HCT116 (cell line): ENCODE data around the gene KCND3. TPM values are rescaled to one million over a fixed set of nuclear protein-coding genes. Genes with fewer than 3 reads are reported as not detected.
A peak's percentile ranks its signal among the peaks of the same experiment; 100 is the strongest.

Experiments used
- ATAC-seq: fragments of 200-7000 bp; cut with Tn5 transposase; 2 replicates; pipeline ENCODE4 v1.9.1; 2020; ENCODE audit warnings: mild to moderate bottlenecking, moderate library complexity
- BruUV-seq: library from RNA; stranded (reverse); fragments of 400-500 nt; replicated peaks from 2 replicates; lab custom pipeline; 2021; lab: Mats Ljungman, UMichigan
- CTCF ChIA-PET: fragments of 300-600 bp; sonication (Branson Sonifier 250); formaldehyde crosslinking; loops from one replicate; lab custom pipeline; 2021; ENCODE audit warnings: antibody characterized with exemption; lab: Charles Lee
- POLR2A ChIA-PET: fragments of 300-600, 350-600 bp; sonication (Branson Sonifier 250); formaldehyde crosslinking; loops from one replicate; lab custom pipeline; 2021; ENCODE audit warnings: antibody characterized with exemption; lab: Charles Lee
- RAD21 ChIA-PET, 2 experiments: fragments of 300-600 bp; sonication (Branson Sonifier 250); formaldehyde crosslinking; loops; one replicate each; lab custom pipeline; 2023; ENCODE audit warnings: low total read pairs in 2 of 2; ENCODE audit not compliant: uncharacterized antibody in 2 of 2, unreplicated experiment in 2 of 2, low non-redundant PET in 1 of 2; lab: Charles Lee
- DNase-seq: peaks from one replicate; pipeline ENCODE4 v3.0.0-alpha.2; 2010; ENCODE audit warnings: low read depth, low spot score
- H2AFZ ChIP-seq: fragments of 200-600 bp; shearing (Covaris generic), sonication (generic); 2 replicates; pipeline ENCODE4 v1.6.1; 2017; ENCODE audit warnings: low read depth, mixed run types, mixed read lengths, antibody characterized with exemption, low read length; ENCODE audit not compliant: poor library complexity, severe bottlenecking
- H3K27ac ChIP-seq: 2 replicates; pipeline ENCODE4 v1.5.1; 2012; ENCODE audit warnings: low read depth, low read length
- H3K27me3 ChIP-seq: fragments of 200-600 bp; sonication (generic); 2 replicates; pipeline ENCODE4 v1.6.1; 2016; ENCODE audit warnings: mixed run types, low read length, mixed read lengths; ENCODE audit not compliant: insufficient read depth
- H3K36me3 ChIP-seq, 2 experiments: fragments of 200-500 bp in 1 of 2; fragments of 200-600 bp in 1 of 2; sonication (Bioruptor generic) in 1 of 2; sonication (generic) in 1 of 2; 2 replicates each; pipeline versions ENCODE4 v1.5.1 to v1.6.1; 2014 to 2016; ENCODE audit warnings: low read length in 2 of 2, inconsistent platforms in 1 of 2, mixed read lengths in 1 of 2, mixed run types in 1 of 2; ENCODE audit not compliant: insufficient read depth in 2 of 2, control insufficient read depth in 1 of 2
- H3K4me1 ChIP-seq, 2 experiments: fragments of 200-600 bp in 1 of 2; sonication (generic) in 1 of 2; 2 replicates each; pipeline versions ENCODE4 v1.5.1 to v1.6.1; 2012 to 2017; ENCODE audit warnings: low read length in 2 of 2, inconsistent platforms in 1 of 2, mild to moderate bottlenecking in 1 of 2, mixed read lengths in 1 of 2, mixed run types in 1 of 2, moderate library complexity in 1 of 2; ENCODE audit not compliant: insufficient read depth in 2 of 2, control insufficient read depth in 1 of 2
- H3K4me2 ChIP-seq: fragments of 200-600 bp; sonication (generic); 2 replicates; pipeline ENCODE4 v1.6.1; 2017; ENCODE audit warnings: mixed run types, low read length, mixed read lengths
- H3K4me3 ChIP-seq, 2 experiments: fragments of 200-600 bp in 1 of 2; sonication (generic) in 1 of 2; replicated peaks in 1 of 2; 2 replicates each; pipeline ENCODE4 v1.5.1; 2011 to 2016; ENCODE audit warnings: low read length in 2 of 2, control low read depth in 1 of 2, low read depth in 1 of 2, mild to moderate bottlenecking in 1 of 2, mixed read lengths in 1 of 2, mixed run types in 1 of 2
- H3K79me2 ChIP-seq: fragments of 200-600 bp; sonication (generic); 2 replicates; pipeline ENCODE4 v1.6.1; 2017; ENCODE audit warnings: mild to moderate bottlenecking, mixed run types, low read length, moderate library complexity, mixed read lengths; ENCODE audit not compliant: insufficient read depth
- H3K9ac ChIP-seq: fragments of 200-600 bp; sonication (generic); 2 replicates; pipeline ENCODE4 v1.6.1; 2016; ENCODE audit warnings: low read length, mixed read lengths
- H3K9me2 ChIP-seq: fragments of 200-600 bp; sonication (generic), shearing (Covaris generic); 2 replicates; pipeline ENCODE4 v1.6.1; 2017; ENCODE audit warnings: mixed run types, mild to moderate bottlenecking, moderate library complexity; ENCODE audit not compliant: insufficient read depth
- H3K9me3 ChIP-seq, 2 experiments: fragments of 200-500 bp in 1 of 2; fragments of 200-600 bp in 1 of 2; sonication (Bioruptor generic) in 1 of 2; sonication (generic) in 1 of 2; 2 replicates each; pipeline ENCODE4 v1.6.1; 2014 to 2017; ENCODE audit warnings: low read length in 2 of 2, mixed read lengths in 2 of 2, inconsistent platforms in 1 of 2, low read depth in 1 of 2, mild to moderate bottlenecking in 1 of 2, mixed run types in 1 of 2, moderate library complexity in 1 of 2; ENCODE audit not compliant: control insufficient read depth in 1 of 2, insufficient read depth in 1 of 2
- H4K20me1 ChIP-seq: fragments of 200-600 bp; sonication (generic), shearing (Covaris generic); 2 replicates; pipeline ENCODE4 v1.6.1; 2017; ENCODE audit warnings: mixed run types, mild to moderate bottlenecking, moderate library complexity; ENCODE audit not compliant: insufficient read depth
- ELF1 ChIP-seq: IDR thresholded peaks from 2 replicates; pipeline ENCODE4 v1.6.1; 2012; ENCODE audit warnings: low read depth, borderline replicate concordance
- JUND ChIP-seq: IDR thresholded peaks from 2 replicates; pipeline ENCODE4 v1.6.1; 2012
- MAX ChIP-seq: IDR thresholded peaks from 2 replicates; pipeline ENCODE4 v1.6.1; 2012
- TCF7L2 ChIP-seq: IDR thresholded peaks from 2 replicates; pipeline ENCODE4 v1.7.0; 2011; ENCODE audit warnings: borderline replicate concordance, inconsistent platforms; ENCODE audit not compliant: insufficient read depth, insufficient read length; ENCODE audit errors: extremely low read depth
- ZNF274 ChIP-seq: fragments of 200-500 bp; sonication (Bioruptor generic); IDR thresholded peaks from 2 replicates; pipeline ENCODE4 v1.6.1; 2014; ENCODE audit warnings: mild to moderate bottlenecking, low read depth, low read length, inconsistent platforms
- intact Hi-C: fragments of 100-400 bp; cut with micrococcal nuclease; formaldehyde crosslinking; loops from 2 replicates; pipeline ENCODE4 v1.10.0; 2022
- total RNA-seq: library from RNA; stranded (reverse); gene quantifications from one replicate; pipeline ENCODE4 v1.2.1, GENCODE V29; 2021; ENCODE audit not compliant: unreplicated experiment
- TF ChIP-seq, protein P1 (sequence below), 3 experiments: fragments of 200-600 bp in 1 of 3; sonication (generic) in 1 of 3; IDR thresholded peaks in 2 of 3; conservative IDR thresholded peaks in 1 of 3; 2 replicates each; pipeline ENCODE4 v1.5.1; 2012 to 2017; ENCODE audit warnings: low read depth in 2 of 3, low read length in 2 of 3, antibody characterized with exemption in 1 of 3, borderline replicate concordance in 1 of 3, control low read depth in 1 of 3, mild to moderate bottlenecking in 1 of 3, mixed read lengths in 1 of 3, mixed run types in 1 of 3, moderate library complexity in 1 of 3; ENCODE audit not compliant: insufficient read depth in 1 of 3

KCND3 gene
- total RNA-seq, 1 experiment from 2014 or later: 0.44 TPM

DNA sequence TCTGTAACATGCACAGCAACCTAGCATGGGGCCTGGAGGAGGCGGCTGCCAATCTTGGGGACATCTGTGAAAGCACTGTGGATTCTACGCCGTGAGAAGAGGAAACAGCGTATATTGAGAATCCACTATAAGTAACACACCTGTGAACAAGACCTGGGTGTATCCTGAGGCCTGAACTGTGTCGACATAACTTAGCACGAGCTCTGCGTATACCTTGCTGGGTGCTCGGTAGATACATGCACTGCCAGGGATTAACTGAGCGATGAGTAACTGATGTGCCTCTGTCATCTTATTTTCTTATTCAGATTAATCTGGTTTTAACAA, 175.2 kb downstream of the KCND3 start:
- DNase-seq: no peak
- no peak overlapping the region for H3K4me2 ChIP-seq
- no peak for ATAC-seq

DNA sequence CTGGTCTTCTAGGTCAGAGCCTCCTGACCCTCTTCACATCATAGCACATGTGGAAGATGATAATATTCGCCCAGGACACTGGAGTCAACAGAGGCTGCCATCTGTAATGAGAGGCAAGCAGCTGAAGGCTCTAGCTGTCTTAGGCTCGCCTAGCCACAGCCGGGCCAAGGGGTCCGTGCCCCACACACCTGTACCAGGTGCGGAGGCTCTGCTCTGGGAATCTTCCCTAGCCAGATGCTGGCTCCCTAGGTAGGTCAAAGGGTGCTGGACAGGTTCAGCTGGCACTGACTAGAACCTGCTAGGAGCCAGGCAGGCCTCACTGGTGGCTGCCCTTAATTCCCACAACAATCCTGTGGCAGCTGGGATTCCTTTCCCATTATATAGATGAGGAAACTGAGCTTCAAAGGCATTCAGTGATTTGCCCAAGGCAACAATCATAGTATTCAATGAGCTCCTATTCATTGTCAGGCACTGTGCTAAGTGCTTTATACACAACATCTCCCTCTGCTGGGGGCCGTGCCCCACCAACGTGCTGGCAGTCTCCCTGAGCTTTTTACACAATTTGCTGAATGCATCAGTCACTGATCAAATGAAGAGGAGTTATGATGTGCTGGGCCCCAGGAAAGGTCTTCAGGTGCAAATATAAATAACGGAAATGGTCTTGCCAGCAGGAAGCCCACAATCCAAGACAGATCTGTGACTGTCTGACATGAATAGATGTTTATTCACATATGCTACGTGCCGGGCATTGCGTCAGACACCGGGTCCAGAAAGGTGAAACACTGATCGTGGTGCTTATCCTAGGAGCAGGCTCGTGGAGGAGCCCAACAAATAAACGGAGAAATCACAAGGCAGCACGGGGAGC, 175.8 kb downstream of the KCND3 start:
- TF ChIP-seq, protein P1, sequence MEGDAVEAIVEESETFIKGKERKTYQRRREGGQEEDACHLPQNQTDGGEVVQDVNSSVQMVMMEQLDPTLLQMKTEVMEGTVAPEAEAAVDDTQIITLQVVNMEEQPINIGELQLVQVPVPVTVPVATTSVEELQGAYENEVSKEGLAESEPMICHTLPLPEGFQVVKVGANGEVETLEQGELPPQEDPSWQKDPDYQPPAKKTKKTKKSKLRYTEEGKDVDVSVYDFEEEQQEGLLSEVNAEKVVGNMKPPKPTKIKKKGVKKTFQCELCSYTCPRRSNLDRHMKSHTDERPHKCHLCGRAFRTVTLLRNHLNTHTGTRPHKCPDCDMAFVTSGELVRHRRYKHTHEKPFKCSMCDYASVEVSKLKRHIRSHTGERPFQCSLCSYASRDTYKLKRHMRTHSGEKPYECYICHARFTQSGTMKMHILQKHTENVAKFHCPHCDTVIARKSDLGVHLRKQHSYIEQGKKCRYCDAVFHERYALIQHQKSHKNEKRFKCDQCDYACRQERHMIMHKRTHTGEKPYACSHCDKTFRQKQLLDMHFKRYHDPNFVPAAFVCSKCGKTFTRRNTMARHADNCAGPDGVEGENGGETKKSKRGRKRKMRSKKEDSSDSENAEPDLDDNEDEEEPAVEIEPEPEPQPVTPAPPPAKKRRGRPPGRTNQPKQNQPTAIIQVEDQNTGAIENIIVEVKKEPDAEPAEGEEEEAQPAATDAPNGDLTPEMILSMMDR (IDR thresholded peaks at IDR 0.05 in 2 of 3, conservative IDR thresholded peaks at IDR 0.05 in 1 of 3; ENCODE audit: borderline replicate concordance in 1 of 3, insufficient read depth in 1 of 3, low read depth in 2 of 3, low read length in 2 of 3): peak in 1 of 3 experiments; percentile 22; a peak in 1 of 6 replicates
- no peak for TF ChIP-seq ELF1
- H3K9me2 ChIP-seq: no peaks in the 10 kb centered on the region
- H2AFZ ChIP-seq: no peak overlapping the region
- H3K36me3 ChIP-seq: no peaks in the 10 kb centered on the region
- no peaks in the 10 kb centered on the region for H3K9me3 ChIP-seq
- RAD21 ChIA-PET: no interaction called here
- POLR2A ChIA-PET: no interaction called here
- H3K4me1 ChIP-seq: no peaks in the 10 kb centered on the region
- no peaks in the 10 kb centered on the region for H4K20me1 ChIP-seq
- ATAC-seq (peak; percentile 57), DNase-seq (no peak)
- CTCF ChIA-PET: interaction anchor here (0.9 kb wide), 1 partner anchor 24 kb away, joined by 3 read pairs; no protein-coding TSS in a partner anchor
- no peaks in the 10 kb centered on the region for H3K79me2 ChIP-seq
- no TSS peak for BruUV-seq
- H3K9ac ChIP-seq: no peak overlapping the region
- intact Hi-C loops: no loop called here
- no peaks in the 10 kb centered on the region; the same call in 1 of the 2 replicates for H3K27me3 ChIP-seq
- H3K4me2 ChIP-seq: no peak overlapping the region
- no peak overlapping the region for H3K27ac ChIP-seq
- no peak overlapping the region for H3K4me3 ChIP-seq

More for the DNA sequence above, 175.2 kb downstream of the KCND3 start:
- Histone ChIP-seq H4K20me1 (no peaks in the 10 kb centered on the region), H3K36me3 (no peaks in the 10 kb centered on the region), H3K79me2 (no peaks in the 10 kb centered on the region), H3K4me3 (no peak overlapping the region), H3K9me2 (no peaks in the 10 kb centered on the region), H2AFZ (no peak overlapping the region), H3K27ac (no peak overlapping the region), H3K9me3 (no peaks in the 10 kb centered on the region), H3K9ac (no peak overlapping the region), H3K27me3 (no peaks in the 10 kb centered on the region; the same call in 1 of the 2 replicates), H3K4me1 (no peaks in the 10 kb centered on the region)
- CTCF ChIA-PET: interaction anchor here (0.9 kb wide), 1 partner anchor 25 kb away, joined by 3 read pairs; no protein-coding TSS in a partner anchor
- intact Hi-C loops: no loop called here
- POLR2A ChIA-PET: no interaction called here
- no TSS peak for BruUV-seq
- TF ChIP-seq MAX: no peak
- no peak for TF ChIP-seq JUND
- no peak for TF ChIP-seq TCF7L2
- TF ChIP-seq ZNF274: no peak
- RAD21 ChIA-PET: no interaction called here
